Prostate gland (tissue), 2 donors: Measurements from ENCODE around the gene MCU.

ENCODE experiments used
- POLR2A ChIP-seq: fragments of 450-650 bp; IDR thresholded peaks from one replicate; pipeline ENCODE4 v1.6.1; 2016; ENCODE audit warnings: antibody characterized with exemption, mild to moderate bottlenecking
- POLR2AphosphoS5 ChIP-seq: sonication (generic); formaldehyde crosslinking; IDR thresholded peaks from one replicate; pipeline ENCODE4 v1.6.1; 2017; ENCODE audit warnings: antibody characterized with exemption
- TF ChIP-seq, protein P1 (sequence below), 4 experiments: fragments of 200-600 bp in 2 of 4; fragments of 450-650 bp in 2 of 4; sonication (generic) in 2 of 4; IDR thresholded peaks; 1 replicate in 3 of 4; 2 replicates in 1 of 4; pipeline ENCODE4 v1.5.1; 2016 to 2019; ENCODE audit warnings: antibody characterized with exemption in 4 of 4, mild to moderate bottlenecking in 2 of 4, moderate library complexity in 2 of 4

DNA sequence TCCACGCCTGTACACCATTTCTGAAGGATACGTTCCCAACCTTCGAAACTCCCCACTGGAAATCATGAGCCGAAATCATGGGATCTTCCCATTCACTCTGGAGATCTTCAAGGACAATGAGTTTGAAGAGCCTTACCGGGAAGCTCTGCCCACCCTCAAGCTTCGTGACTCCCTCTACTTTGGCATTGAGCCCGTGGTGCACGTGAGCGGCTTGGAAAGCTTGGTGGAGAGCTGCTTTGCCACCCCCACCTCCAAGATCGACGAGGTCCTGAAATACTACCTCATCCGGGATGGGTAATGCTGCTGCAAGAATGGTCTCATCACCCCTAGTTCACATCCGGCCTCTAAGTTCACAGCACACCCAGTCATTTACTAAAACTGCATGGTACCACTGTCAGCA, 232.4 kb downstream of the MCU start:
- TF ChIP-seq, protein P1, sequence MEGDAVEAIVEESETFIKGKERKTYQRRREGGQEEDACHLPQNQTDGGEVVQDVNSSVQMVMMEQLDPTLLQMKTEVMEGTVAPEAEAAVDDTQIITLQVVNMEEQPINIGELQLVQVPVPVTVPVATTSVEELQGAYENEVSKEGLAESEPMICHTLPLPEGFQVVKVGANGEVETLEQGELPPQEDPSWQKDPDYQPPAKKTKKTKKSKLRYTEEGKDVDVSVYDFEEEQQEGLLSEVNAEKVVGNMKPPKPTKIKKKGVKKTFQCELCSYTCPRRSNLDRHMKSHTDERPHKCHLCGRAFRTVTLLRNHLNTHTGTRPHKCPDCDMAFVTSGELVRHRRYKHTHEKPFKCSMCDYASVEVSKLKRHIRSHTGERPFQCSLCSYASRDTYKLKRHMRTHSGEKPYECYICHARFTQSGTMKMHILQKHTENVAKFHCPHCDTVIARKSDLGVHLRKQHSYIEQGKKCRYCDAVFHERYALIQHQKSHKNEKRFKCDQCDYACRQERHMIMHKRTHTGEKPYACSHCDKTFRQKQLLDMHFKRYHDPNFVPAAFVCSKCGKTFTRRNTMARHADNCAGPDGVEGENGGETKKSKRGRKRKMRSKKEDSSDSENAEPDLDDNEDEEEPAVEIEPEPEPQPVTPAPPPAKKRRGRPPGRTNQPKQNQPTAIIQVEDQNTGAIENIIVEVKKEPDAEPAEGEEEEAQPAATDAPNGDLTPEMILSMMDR (IDR thresholded peaks at IDR 0.05), result no peak
- TF ChIP-seq POLR2AphosphoS5 (no peak), POLR2A (no peak)
